Spinal cord (tissue), 10 donors: ENCODE data around the gene ARHGAP23. TPM values are rescaled to one million over a fixed set of nuclear protein-coding genes. Genes with fewer than 3 reads are reported as not detected.
"Not testable (repeated sequence)": the region's sequence is repeated elsewhere in the genome, so short reads cannot be mapped to it uniquely, and the experiment has no call there.

Source experiments
- DNase-seq, 6 donors: peaks; one replicate each; pipeline versions ENCODE4 v3.0.0 to v3.0.0-alpha.2; 2013 to 2015; ENCODE audit warnings: low spot score in 6 of 6, low read depth in 4 of 6
- H3K27ac ChIP-seq: one replicate; pipeline ENCODE4 v1.5.1; 2013; ENCODE audit warnings: low read depth, low read length, control low read depth
- H3K27me3 ChIP-seq: one replicate; pipeline ENCODE4 v1.6.1; 2013; ENCODE audit warnings: low read length; ENCODE audit not compliant: control insufficient read depth, insufficient read depth
- H3K36me3 ChIP-seq: one replicate; pipeline ENCODE4 v1.6.1; 2013; ENCODE audit warnings: low read length; ENCODE audit not compliant: control insufficient read depth, insufficient read depth
- H3K4me1 ChIP-seq: one replicate; pipeline ENCODE4 v1.6.1; 2013; ENCODE audit warnings: low read length; ENCODE audit not compliant: control insufficient read depth, insufficient read depth
- H3K4me3 ChIP-seq: one replicate; pipeline ENCODE4 v1.5.1; 2013; ENCODE audit warnings: low read depth, low read length, control low read depth
- H3K9me3 ChIP-seq: one replicate; pipeline ENCODE4 v1.6.1; 2013; ENCODE audit warnings: low read length; ENCODE audit not compliant: control insufficient read depth, insufficient read depth
- WGBS: methylation state at CpG from one replicate; pipeline ENCODE4 v1.1.5; 2013; ENCODE audit warnings: missing lambda C conversion rate; ENCODE audit not compliant: insufficient coverage; 5-methylcytosine and 5-hydroxymethylcytosine counted together
- polyA plus RNA-seq, 2 donors: library from polyadenylated mRNA; unstranded; fragments of 120-200 nt; gene quantifications; one replicate each; pipeline ENCODE4 v1.2.1, GENCODE V29; 2013; ENCODE audit not compliant: insufficient read length in 2 of 2
- total RNA-seq, 2 donors: library from RNA; depleted of rRNA in 1 of 2; stranded (reverse); fragments of 120-200 nt in 1 of 2; fragments of >200 nt in 1 of 2; gene quantifications; one replicate each; pipeline versions ENCODE4 v1.2.3 to v1.2.4, GENCODE V29; 2013 to 2014
- donor health status: healthy.

ARHGAP23 gene
- total and polyA plus RNA-seq, 4 donors = 49.0 to 88.0 (median 60.8) TPM

DNA sequence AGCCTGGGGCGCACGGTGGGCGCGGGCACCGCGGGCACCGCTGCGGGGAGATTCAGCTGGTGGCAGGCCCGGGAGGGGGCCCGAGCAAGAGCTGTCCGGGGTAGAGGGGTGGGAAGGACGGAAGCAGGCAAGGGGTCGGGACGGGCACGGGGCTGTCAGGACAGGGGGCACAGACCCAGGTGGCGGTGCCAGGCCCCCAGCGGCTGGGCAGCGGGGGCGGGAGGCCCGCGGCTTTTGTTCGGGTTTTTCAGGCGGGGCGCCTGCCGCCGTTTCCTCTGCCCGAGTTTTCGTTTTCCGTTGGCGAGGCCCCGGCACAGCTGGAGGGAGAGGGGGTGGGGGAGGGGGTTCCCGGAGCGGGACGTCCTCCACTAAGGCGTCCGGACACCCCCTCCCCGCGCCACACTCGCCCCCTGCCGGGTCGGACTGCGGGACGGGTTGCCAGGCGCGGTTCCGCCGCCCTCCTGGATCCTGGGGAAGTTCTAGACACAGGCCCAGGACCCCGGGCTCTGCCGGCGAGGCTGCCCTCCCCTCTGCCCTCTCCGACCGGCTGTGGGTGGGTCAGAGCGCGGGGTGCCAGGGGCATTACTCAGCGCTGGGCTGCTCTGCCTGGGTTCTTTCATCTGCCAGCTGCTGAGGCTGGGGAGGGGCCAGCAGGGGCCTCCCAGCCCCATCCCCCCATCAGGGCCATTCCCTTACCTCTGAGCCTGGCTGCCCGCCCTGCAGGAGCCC lies 543 bp downstream of the ARHGAP23 start:
- Histone ChIP-seq H3K36me3 (peaks cover 11% of the 10 kb centered on the region), H3K9me3 (no peaks in the 10 kb centered on the region), H3K27me3 (no peaks in the 10 kb centered on the region), H3K4me1 (peaks cover 84% of the 10 kb centered on the region), H3K27ac (peak overlapping the region; percentile 78), H3K4me3 (peak overlapping the region; percentile 55)
- peak in 1 of 6 donors; percentile 64 for DNase-seq
- WGBS = 2% methylated on average over 53 of the region's 56 CpGs

DNA sequence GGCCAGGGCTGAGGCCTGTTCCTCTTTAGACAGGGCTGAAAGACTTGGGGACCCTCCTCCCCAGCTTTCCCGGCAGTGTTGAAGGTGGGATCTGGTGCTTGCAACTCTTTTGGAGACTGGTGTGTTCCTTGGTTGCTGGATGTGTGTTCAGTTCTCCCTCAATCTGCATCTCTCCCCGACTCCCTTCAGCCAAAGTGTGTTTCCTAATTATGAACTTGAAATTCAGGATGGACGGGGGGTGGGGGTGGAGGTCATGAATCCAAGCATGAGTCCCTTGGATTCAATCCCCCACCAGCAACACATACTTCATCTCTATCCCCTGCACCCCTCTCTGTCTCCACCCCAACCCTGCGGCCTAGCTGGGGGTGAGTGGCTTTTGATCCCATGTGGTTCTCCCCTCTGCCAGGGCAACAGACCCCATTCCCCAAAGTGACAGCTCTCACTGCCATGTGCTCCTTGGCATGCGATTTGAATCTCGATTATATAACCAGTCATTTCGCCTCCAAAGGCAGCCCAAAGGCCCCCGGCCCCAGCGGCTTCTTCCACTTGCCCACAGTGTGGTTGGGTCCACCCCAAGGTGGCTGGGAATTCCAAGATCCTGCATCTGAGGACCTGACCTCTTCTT lies 1.3 kb downstream of the ARHGAP23 start:
- peaks cover 89% of the 10 kb centered on the region for H3K4me1 ChIP-seq
- WGBS = 85% methylated on average over 5 of the region's 9 CpGs
- no peaks in the 10 kb centered on the region for H3K27me3 ChIP-seq
- H3K27ac ChIP-seq = peak overlapping the region; percentile 78
- DNase-seq = no peak
- H3K4me3 ChIP-seq = peak overlapping the region; percentile 55
- no peaks in the 10 kb centered on the region for H3K9me3 ChIP-seq
- H3K36me3 ChIP-seq = peaks cover 12% of the 10 kb centered on the region

DNA sequence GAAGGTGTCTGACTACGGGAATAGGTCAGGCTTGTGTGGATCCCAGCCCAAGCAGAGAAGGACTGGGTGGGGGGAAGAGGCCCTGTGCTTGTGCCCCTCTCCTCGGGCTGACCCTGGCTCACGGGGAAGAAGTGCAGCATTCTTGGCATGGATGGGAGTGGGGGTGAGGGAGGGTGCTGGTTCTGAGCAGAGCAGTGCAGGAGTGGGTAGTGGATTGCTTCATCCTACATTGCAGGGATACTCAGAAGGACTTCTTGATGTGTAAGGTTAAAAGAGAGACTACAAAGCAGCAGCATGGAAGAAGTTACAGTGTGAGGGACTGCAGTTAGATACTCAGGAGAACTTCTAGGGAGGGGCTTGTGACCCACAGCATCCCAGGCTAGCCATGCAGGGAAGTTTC lies 2.1 kb downstream of the ARHGAP23 start:
- no peaks in the 10 kb centered on the region for H3K27me3 ChIP-seq
- no peak for DNase-seq
- peaks cover 89% of the 10 kb centered on the region for H3K4me1 ChIP-seq
- H3K9me3 ChIP-seq = no peaks in the 10 kb centered on the region
- no peak overlapping the region for H3K4me3 ChIP-seq
- H3K36me3 ChIP-seq = peaks cover 16% of the 10 kb centered on the region
- peak overlapping the region; percentile 78 for H3K27ac ChIP-seq
- WGBS = 24% methylated on average over 3 of the region's 3 CpGs

DNA sequence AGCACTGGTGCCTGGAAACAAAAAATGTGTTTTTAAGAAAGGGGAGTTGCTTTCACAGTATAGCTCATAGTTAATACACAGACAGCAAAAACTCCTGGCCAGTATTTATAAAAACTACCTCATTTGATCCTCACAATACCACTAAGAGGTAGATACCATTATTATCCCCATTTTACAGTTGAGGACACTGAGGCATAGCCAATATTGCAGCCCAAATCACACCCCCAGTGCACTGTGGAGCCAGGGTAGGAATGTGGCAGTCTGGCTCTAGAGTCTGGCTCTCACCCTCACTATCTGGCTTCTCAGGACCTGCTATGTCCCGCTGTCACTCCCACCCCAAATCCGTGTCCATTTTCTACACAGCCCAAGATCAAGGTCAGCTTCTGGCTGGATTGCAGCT lies 2.6 kb downstream of the ARHGAP23 start:
- Histone ChIP-seq H3K9me3 (no peaks in the 10 kb centered on the region), H3K4me1 (peaks cover 89% of the 10 kb centered on the region), H3K27me3 (no peaks in the 10 kb centered on the region), H3K36me3 (peaks cover 18% of the 10 kb centered on the region), H3K27ac (peak overlapping the region; percentile 48), H3K4me3 (no peak overlapping the region)
- 66% methylated on average over 2 of the region's 2 CpGs for WGBS
- DNase-seq = no peak

DNA sequence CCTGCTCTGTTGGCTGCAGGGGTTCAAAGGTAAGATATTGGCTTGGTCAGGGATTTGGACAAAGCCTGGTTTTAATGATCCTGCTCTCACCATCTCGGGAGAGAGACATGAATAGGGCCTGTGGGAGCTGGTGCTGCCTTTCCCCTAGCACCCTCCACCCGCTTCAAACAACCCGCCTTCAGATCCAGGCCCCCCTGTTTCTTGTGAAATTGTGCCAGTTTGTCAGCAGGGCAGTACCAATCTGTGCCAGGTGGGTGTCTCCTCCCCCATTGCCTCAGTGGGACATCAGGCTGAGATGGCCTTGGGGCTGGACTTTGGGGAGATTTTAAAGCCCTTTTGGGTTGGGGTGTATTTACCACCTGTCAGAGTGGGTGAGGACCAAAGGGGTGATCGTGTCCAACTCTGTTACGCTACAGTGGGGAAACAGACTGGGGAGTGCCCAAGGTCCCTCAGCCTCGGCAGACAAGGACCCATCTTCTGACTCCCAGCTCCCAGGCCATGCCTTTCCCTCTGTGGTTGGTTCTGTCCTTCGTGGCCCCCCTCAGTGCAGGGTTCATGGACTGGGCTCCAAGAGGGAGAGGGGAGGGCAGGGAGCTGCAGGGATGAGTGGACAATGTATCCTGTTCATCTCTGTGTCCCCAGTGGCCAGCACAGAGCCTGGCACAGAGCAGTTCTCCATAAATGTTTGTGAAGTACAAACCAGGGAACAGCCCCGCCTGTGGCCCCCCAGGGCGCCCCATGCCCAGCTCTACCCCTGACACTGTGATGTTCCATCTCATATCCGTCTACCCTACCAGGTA lies 3.3 kb downstream of the ARHGAP23 start:
- Histone ChIP-seq H3K27me3 (no peaks in the 10 kb centered on the region), H3K36me3 (peaks cover 23% of the 10 kb centered on the region), H3K27ac (peak overlapping the region; percentile 48), H3K4me3 (no peak overlapping the region), H3K9me3 (no peaks in the 10 kb centered on the region), H3K4me1 (peaks cover 93% of the 10 kb centered on the region)
- 57% methylated on average over 5 of the region's 10 CpGs for WGBS
- DNase-seq = no peak

DNA sequence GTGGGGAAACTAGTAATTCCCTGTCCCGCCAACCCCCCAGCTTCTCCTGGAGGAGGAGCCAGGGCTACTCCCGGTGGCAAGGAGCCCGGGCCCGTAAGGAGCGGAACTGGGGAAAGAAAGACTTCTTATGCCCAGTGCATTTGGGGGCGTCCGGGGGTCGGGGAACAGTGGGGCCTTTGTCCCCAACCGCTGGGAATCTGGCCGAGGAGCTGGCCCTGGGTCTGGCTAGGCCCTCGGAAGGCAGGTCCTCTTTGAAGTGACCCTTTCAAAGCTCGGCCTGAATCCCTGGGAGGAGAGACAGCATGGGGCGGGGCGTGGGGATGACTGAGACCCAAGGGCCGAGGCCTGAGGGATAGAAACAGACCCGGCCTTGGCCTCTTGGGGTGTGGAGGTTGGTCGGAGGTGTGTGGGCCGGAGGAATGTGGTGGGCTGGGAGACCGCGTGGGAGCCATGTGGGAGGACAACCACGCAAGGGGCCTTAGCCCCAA lies 6.0 kb downstream of the ARHGAP23 start:
- Histone ChIP-seq H3K27ac (peak overlapping the region; percentile 72), H3K9me3 (no peaks in the 10 kb centered on the region), H3K27me3 (no peaks in the 10 kb centered on the region), H3K4me1 (peaks cover 76% of the 10 kb centered on the region), H3K4me3 (no peak overlapping the region), H3K36me3 (peaks cover 36% of the 10 kb centered on the region)
- WGBS = 40% methylated on average over 20 of the region's 21 CpGs
- peak in 2 of 6 donors; percentile 61 to 81 for DNase-seq

DNA sequence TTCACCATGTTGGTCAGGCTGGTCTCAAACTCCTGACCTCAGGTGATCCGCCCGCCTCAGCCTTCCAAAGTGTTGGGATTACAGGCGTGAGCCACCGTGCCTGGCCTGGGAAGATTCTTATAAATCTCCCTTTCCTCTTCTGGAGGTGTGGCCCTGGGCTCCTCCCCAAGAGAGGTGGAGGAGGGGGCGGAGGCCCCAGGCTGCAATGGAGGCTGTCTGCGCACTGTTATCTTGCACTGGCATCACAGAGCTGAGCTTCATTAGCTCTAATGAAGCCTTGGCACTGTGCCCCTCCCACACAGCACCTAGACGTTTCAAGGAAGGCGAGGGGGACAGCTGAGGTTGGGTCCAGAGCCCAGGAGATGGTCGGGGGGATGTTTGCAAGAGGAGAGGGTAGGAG lies 7.5 kb downstream of the ARHGAP23 start:
- H3K4me3 ChIP-seq = no peak overlapping the region
- peaks cover 71% of the 10 kb centered on the region for H3K4me1 ChIP-seq
- H3K9me3 ChIP-seq = no peaks in the 10 kb centered on the region
- no peak for DNase-seq
- 87% methylated on average over 3 of the region's 9 CpGs for WGBS
- H3K27ac ChIP-seq = no peak overlapping the region
- no peaks in the 10 kb centered on the region for H3K27me3 ChIP-seq
- H3K36me3 ChIP-seq = peaks cover 40% of the 10 kb centered on the region

DNA sequence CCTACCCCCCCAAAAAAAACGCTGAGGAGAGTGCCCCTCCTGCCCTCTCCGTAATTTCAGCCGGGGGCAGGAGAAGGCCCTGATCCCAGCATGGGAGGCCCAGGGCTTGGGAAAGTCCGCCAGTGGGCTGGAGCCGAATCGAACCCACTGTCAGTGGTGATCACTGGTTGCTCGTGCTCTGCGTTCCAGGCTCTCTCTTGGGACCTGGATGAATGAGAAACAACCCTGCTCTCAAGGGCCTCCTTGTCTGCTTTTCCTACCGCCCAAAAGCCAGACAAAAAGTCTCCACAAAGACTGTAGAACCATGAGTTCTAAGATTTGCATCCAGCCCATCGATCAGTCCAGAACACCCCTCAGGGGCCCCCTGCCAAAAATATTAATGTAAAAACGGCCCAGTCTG lies 8.1 kb downstream of the ARHGAP23 start:
- Histone ChIP-seq H3K9me3 (no peaks in the 10 kb centered on the region), H3K27ac (peak overlapping the region; percentile 52), H3K4me3 (no peak overlapping the region), H3K27me3 (no peaks in the 10 kb centered on the region), H3K36me3 (peaks cover 45% of the 10 kb centered on the region), H3K4me1 (peaks cover 72% of the 10 kb centered on the region)
- WGBS = 45% methylated on average over 9 of the region's 11 CpGs
- no peak for DNase-seq

DNA sequence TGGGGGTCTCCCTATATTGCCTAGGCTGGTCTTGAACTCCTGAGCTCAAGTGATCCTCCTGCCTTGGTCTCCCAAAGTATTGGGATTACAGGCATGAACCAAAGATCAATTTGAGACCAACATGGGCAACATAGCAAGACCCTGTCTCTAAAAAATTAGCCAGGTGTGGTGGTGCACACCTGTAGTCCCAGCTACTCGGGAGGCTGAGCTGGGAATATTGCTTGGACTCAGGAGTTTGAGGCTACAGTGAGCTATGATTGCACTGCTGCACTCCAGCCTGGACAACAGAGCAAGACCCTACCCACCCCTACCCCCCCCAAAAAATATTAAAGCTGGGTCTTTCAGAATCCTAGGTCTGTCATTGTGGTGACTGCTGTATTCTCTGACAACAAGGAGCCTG lies 9.0 kb downstream of the ARHGAP23 start:
- H3K27ac ChIP-seq = not testable (repeated sequence)
- peaks cover 70% of the 10 kb centered on the region for H3K4me1 ChIP-seq
- WGBS = no CpG with 5 or more reads among the region's 1 CpG

More for the DNA sequence above, 9.0 kb downstream of the ARHGAP23 start:
- H3K4me3 ChIP-seq, H3K27me3 ChIP-seq, DNase-seq, H3K9me3 ChIP-seq: not testable (repeated sequence)
- peaks cover 41% of the 10 kb centered on the region for H3K36me3 ChIP-seq
